HG02943 (cell line): ENCODE results near the gene ESRRA.

Experiments used
- ATAC-seq: cut with Tn5 transposase; IDR thresholded peaks from one replicate; pipeline ENCODE4 v1.9.1; 2021; ENCODE audit warnings: mild to moderate bottlenecking, low read depth, moderate library complexity; ENCODE audit not compliant: unreplicated experiment

The ESRRA gene

GRCh38 chr11:64344787-64345186 is 39.5 kb downstream of the ESRRA start:
- no peak for ATAC-seq

GRCh38 chr11:64347193-64347867 is 42.0 kb downstream of the ESRRA start:
- ATAC-seq = no peak

DNA sequence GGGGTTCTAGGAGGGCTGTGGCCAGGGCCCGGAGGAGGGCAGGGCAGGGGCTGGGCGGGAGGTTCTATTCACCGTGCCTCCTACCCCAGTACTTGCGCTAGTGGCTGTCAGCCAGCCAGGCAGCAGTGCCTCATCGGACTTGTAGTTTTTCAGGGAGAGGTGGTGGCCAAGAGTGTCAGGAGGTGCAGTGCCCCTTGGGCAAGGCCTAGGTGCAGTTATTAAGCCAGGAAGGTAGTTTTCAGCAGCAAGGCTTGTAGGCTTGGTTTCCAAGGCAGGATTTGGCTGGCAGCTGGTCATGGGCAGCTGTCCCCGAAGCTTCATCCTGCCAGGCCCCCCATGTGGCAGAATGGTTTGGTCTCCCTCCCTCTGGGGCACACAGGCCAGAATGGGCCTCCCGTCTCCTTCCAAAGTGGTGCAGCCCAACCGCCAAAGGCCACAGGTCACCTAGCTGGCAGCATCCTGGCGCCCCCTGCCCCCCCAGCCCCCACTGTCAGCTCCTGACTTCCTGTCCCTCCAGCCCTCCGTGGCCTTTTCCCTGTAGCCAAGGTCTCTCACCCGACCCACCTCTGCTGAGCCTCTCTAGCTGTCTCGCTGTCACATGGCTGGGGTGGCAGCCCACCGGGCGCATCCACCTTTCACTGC is 43.2 kb downstream of the ESRRA start:
- ATAC-seq = no peak

- no peak for ATAC-seq
Observed at GRCh38 chr11:64349025-64349387, 43.7 kb downstream of the ESRRA start.

- no peak for ATAC-seq
Observed at GRCh38 chr11:64349404-64349803, 44.1 kb downstream of the ESRRA start.

GRCh38 chr11:64351136-64351631 is 45.9 kb downstream of the ESRRA start:
- no peak for ATAC-seq

GRCh38 chr11:64352099-64352994 is 47.0 kb downstream of the ESRRA start:
- ATAC-seq = no peak

DNA sequence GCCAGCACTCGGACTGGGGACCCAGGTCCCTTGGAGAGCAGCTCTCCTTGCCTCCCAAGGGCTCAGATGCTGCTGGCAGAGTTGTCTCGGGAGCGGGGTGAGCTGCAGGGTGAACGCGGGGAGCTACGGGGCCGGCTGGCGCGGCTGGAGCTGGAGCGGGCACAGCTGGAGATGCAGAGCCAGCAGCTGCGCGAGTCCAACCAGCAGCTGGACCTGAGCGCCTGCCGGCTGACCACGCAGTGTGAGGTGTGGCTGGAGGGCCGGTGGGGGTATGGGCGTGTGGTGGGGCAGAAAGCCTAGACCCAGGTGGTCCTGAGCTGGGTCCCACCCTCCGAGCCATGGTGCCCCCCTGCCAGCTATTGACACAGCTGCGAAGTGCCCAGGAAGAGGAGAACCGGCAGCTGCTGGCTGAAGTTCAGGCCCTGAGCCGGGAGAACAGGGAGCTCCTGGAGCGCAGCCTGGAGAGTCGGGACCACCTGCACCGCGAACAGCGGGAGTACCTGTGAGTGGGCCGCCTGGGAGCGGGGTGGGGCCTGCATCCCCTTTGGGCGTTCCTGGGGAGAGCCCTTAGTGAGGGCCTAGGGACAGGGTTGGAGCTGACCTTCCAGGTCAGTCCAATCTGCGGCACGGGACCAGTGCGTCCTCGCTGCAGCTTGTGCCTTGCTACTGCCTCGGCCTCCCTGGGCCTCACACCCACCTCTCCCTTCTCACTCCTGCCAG is 47.8 kb downstream of the ESRRA start:
- ATAC-seq = no peak

GRCh38 chr11:64353715-64354506 is 48.6 kb downstream of the ESRRA start:
- no peak for ATAC-seq

- no peak for ATAC-seq
Observed at GRCh38 chr11:64355078-64355940, 50.0 kb downstream of the ESRRA start.

- no peak for ATAC-seq
Observed at GRCh38 chr11:64356498-64357411, 51.4 kb downstream of the ESRRA start.

DNA sequence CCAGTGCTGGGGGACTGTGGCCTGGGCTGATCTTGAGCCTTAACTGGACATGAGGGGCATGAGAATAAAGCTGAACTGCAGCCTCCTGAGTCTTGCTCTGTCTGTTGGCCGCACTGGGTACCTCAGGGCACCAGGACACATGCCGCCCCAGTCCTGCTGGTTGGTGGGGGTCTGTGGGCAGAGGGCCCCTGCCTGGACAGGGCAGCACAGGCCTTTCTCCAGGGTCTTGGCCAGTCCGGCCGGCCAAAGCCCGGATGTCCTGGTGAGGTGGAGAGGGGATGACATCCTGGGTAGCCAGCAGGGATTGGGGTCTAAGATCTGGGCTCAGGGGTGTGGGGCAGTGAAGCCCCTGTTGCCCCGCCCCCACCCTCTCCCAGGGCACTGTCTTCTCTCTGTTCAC is 52.1 kb downstream of the ESRRA start:
- no peak for ATAC-seq

DNA sequence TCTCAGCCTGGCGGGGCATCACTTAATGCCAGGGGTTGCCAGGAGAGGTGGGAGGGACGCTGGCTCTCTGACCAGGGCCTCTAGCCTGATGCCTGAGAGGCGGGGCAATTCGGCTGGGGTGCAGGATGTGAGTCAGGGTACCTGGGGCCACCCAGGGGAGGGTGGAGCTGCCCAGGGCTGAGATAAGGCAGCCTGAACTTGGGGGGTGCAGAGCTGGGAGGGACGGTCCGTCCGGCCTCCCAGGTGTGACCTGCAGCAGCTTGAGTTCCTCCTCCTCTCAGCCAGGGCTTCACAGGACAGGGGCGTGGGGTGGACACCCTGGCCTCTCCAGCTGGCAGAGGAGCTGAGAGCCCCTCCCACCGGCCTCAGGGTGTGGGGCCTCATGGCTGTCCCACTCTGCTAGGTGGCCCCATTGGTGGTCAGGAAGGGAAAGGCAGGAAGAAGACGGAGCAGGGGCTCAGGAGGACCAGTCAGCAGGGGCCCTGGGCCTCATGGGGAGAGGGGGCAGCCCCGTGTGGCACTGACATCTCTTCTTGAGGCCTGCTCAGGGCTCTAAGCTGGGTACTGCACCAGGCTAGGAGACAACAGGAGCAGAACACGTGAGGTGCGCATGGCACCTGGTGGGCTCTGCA is 52.7 kb downstream of the ESRRA start:
- ATAC-seq = no peak

DNA sequence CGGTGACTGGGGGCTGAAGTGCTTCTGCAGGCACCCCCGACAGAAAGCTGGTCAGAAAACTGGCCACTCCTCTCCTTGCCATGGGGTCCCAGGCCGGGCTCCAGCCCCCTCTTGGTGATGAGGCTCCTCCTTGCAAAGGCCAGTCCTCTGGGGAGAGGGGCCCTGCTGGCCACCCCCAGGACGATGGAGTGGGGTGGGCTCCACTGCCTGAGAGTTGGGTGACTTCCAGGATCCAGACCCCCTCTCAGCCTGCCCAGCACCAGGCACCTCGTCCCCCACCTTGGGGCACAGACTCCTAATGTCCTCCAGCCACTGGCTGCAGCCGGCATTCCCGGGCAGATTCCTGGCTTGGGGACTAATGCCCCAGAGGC is 53.2 kb downstream of the ESRRA start:
- no peak for ATAC-seq

DNA sequence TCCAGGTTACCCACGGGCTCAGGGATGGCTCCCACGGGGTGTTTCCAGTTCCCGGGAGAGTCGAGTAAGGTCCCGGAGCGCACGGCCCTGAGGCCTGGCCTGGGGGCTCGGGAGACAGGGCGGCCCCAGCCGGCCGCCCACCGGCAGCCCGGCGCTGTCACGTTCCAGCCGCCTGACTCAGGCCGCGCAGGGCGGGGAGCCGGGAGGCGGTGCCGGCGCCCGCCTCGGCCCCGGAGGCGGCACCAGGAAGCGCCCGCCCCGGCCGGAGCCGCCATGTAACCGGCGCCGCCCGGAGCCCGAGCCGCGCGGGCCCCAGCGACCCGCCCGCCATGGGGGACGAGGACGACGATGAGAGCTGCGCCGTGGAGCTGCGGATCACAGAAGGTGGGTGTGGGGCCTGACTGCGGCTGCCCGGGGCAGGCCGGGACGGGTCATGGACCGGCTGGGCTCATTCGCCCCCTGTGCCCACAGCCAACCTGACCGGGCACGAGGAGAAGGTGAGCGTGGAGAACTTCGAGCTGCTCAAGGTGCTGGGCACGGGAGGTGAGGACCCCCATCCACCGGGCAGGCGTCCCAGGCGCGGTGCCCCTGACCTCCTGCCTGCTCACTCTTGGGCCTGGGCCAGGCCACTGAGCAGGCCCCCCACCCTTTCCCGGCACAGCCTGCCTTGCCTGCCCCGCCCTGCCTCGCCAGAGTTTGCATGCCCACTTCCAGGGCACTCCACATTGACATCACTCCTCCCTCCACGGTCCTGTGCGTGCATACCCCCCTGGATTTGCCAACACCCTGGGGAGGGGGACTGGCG is 53.8 kb downstream of the ESRRA start, which contains the start of gene RPS6KA4:
TSS of gene RPS6KA4 (plus strand) at position 256 of the 805 bp plus-strand sequence. CDS start at position 330, 74 bp downstream.
- no peak for ATAC-seq

- no peak for ATAC-seq
Observed at GRCh38 chr11:64359712-64360445, 54.6 kb downstream of the ESRRA start.
